Purkinje cell (primary cell): ENCODE data around the gene HMBS. TPM values are rescaled to one million over a fixed set of nuclear protein-coding genes. Genes with fewer than 3 reads are reported as not detected.

ENCODE experiments used
- polyA plus RNA-seq: library from polyadenylated mRNA; unstranded; fragments of >200 nt; fragmentation: Nextera tagmentation; gene quantifications from 2 replicates; pipeline ENCODE4 v1.2.1, GENCODE V29; 2014

HMBS gene
- 7.6 and 8.5 TPM in 2 replicates for polyA plus RNA-seq

GRCh38 chr11:119084663-119085436 lies at the start of gene HMBS:
Gene HMBS, plus strand, starts transcription at chr11:119084881. Its CDS starts 153 bp downstream, at chr11:119085034.

GRCh38 chr11:119057000-119057769 lies 27.5 kb upstream of the HMBS start, which contains the start of gene HYOU1:
Gene HYOU1, minus strand, starts transcription at chr11:119057205. Its CDS starts 1,045 bp downstream, at chr11:119056160.

GRCh38 chr11:119067371-119068222 lies 17.1 kb upstream of the HMBS start, which contains the start of gene VPS11:
Gene VPS11, plus strand, starts transcription at chr11:119067818. Its CDS starts 6 bp downstream, at chr11:119067824.

GRCh38 chr11:119101759-119102423 lies 17.2 kb downstream of the HMBS start, which contains the start of gene DPAGT1:
Gene DPAGT1, minus strand, starts transcription at chr11:119101853. Its CDS starts 198 bp downstream, at chr11:119101655.

GRCh38 chr11:119106564-119107537 lies 22.2 kb downstream of the HMBS start, which contains the start of gene C2CD2L:
Gene C2CD2L, plus strand, starts transcription at chr11:119107344. Its CDS starts 398 bp downstream, at chr11:119107742.

GRCh38 chr11:119121008-119121810 lies 36.5 kb downstream of the HMBS start, which contains the start of gene HINFP:
Gene HINFP, plus strand, starts transcription at chr11:119121580. Its CDS starts 5,365 bp downstream, at chr11:119126945.

Other genes with a start within 250 kb of the HMBS start
- 0.42 TPM in 1 of 2 replicates, not detected in the other for gene CXCR5, start 201.0 kb upstream of the HMBS start, polyA plus RNA-seq
- 0.06 TPM in 1 of 2 replicates, not detected in the other for gene BCL9L, start 159.0 kb upstream of the HMBS start, polyA plus RNA-seq
- not detected in 2 replicates for gene UPK2, start 128.6 kb upstream of the HMBS start, polyA plus RNA-seq
- not detected in 2 replicates for gene FOXR1, start 113.1 kb upstream of the HMBS start, polyA plus RNA-seq
- 12.6 and 14.6 TPM in 2 replicates for gene CENATAC, start 86.7 kb upstream of the HMBS start, polyA plus RNA-seq
- 686 and 722 TPM in 2 replicates for gene RPS25, start 66.5 kb upstream of the HMBS start, polyA plus RNA-seq
- 157 and 230 TPM in 2 replicates for gene TRAPPC4, start 66.1 kb upstream of the HMBS start, polyA plus RNA-seq
- gene SLC37A4, start 54.0 kb upstream of the HMBS start, polyA plus RNA-seq: 0.53 and 3.8 TPM in 2 replicates
- 25.1 and 35.7 TPM in 2 replicates for gene HYOU1, start 27.7 kb upstream of the HMBS start, polyA plus RNA-seq
- gene VPS11, start 17.1 kb upstream of the HMBS start, polyA plus RNA-seq: 70.8 and 72.3 TPM in 2 replicates
- gene DPAGT1, start 17.0 kb downstream of the HMBS start, polyA plus RNA-seq: 40.2 and 51.7 TPM in 2 replicates
- gene C2CD2L, start 22.5 kb downstream of the HMBS start, polyA plus RNA-seq: 3.4 and 5.0 TPM in 2 replicates
- 4.5 and 4.8 TPM in 2 replicates for gene HINFP, start 36.7 kb downstream of the HMBS start, polyA plus RNA-seq
- 5.4 and 5.6 TPM in 2 replicates for gene ABCG4, start 64.2 kb downstream of the HMBS start, polyA plus RNA-seq
- 0.23 TPM in 1 of 2 replicates, not detected in the other for gene NLRX1, start 83.8 kb downstream of the HMBS start, polyA plus RNA-seq
- gene NHERF4, start 100.6 kb downstream of the HMBS start, polyA plus RNA-seq: not detected in 2 replicates
- 10.4 and 17.6 TPM in 2 replicates for gene CBL, start 121.5 kb downstream of the HMBS start, polyA plus RNA-seq
- gene MCAM, start 232.2 kb downstream of the HMBS start, polyA plus RNA-seq: 96.9 and 152 TPM in 2 replicates
- gene RNF26, start 249.6 kb downstream of the HMBS start, polyA plus RNA-seq: 3.4 and 8.3 TPM in 2 replicates